Heart left ventricle (tissue), 16 donors: Measurements from ENCODE around the gene WNK3. TPM values are rescaled to one million over a fixed set of nuclear protein-coding genes. Genes with fewer than 3 reads are reported as not detected.
A peak's percentile ranks its signal among the peaks of the same experiment; 100 is the strongest.
"Not testable (repeated sequence)": the region's sequence is repeated elsewhere in the genome, so short reads cannot be mapped to it uniquely, and the experiment has no call there.

ENCODE experiments used
- ATAC-seq, 4 donors: fragments of 200-7000 bp; cut with Tn5 transposase; one replicate each; pipeline ENCODE4 v1.9.1; 2020 to 2022; ENCODE audit warnings: moderate library complexity in 4 of 4, mild to moderate bottlenecking in 3 of 4, moderate number of reproducible peaks in 1 of 4
- DNase-seq, 5 donors: peaks; one replicate each; pipeline ENCODE4 v3.0.0-alpha.2; 2020
- H3K27ac ChIP-seq, 12 donors: fragments of 200-600 bp; sonication (generic) in 4 of 12; one replicate each; pipeline versions ENCODE4 v1.5.0 to v1.8.0; 2016 to 2022; ENCODE audit warnings: mild to moderate bottlenecking in 2 of 12
- H3K27me3 ChIP-seq, 9 donors: fragments of 200-600 bp; sonication (generic) in 2 of 9; one replicate each; pipeline versions ENCODE4 v1.5.1 to v1.8.0; 2016 to 2022; ENCODE audit warnings: mild to moderate bottlenecking in 3 of 9
- H3K36me3 ChIP-seq, 9 donors: fragments of 200-600 bp; sonication (generic) in 2 of 9; one replicate each; pipeline versions ENCODE4 v1.5.0 to v1.8.0; 2018 to 2022; ENCODE audit warnings: mild to moderate bottlenecking in 2 of 9
- H3K4me1 ChIP-seq, 12 donors: fragments of 200-600 bp; sonication (generic) in 4 of 12; one replicate each; pipeline versions ENCODE4 v1.5.0 to v1.8.0; 2016 to 2022; ENCODE audit warnings: mild to moderate bottlenecking in 3 of 12
- H3K4me3 ChIP-seq, 12 donors: fragments of 200-600 bp; sonication (generic) in 4 of 12; one replicate each; pipeline versions ENCODE4 v1.5.0 to v1.8.0; 2017 to 2022; ENCODE audit warnings: mild to moderate bottlenecking in 9 of 12, moderate library complexity in 4 of 12
- H3K9me3 ChIP-seq, 12 donors: fragments of 200-600 bp; sonication (generic) in 4 of 12; one replicate each; pipeline versions ENCODE4 v1.5.0 to v1.8.0; 2016 to 2022; ENCODE audit warnings: mild to moderate bottlenecking in 1 of 12
- CTCF ChIP-seq, 12 donors: fragments of 200-600 bp; sonication (generic) in 4 of 12; IDR thresholded peaks; one replicate each; pipeline versions ENCODE4 v1.5.0 to v1.8.0; 2018 to 2022; ENCODE audit warnings: antibody characterized with exemption in 12 of 12, mild to moderate bottlenecking in 5 of 12
- POLR2A ChIP-seq, 2 donors: fragments of 450-650 bp; IDR thresholded peaks; one replicate each; pipeline ENCODE4 v1.6.1; 2017; ENCODE audit warnings: antibody characterized with exemption in 2 of 2, mild to moderate bottlenecking in 2 of 2, moderate library complexity in 2 of 2
- WGBS, 4 donors: extraction: QIAGEN DNeasy Blood & Tissue Kit in 2 of 4; methylation state at CpG; one replicate each; pipeline versions ENCODE4 v1.1.5 to v1.1.7; 2013 to 2018; 5-methylcytosine and 5-hydroxymethylcytosine counted together
- intact Hi-C, 10 donors: fragments of 100-400 bp; cut with DNase I; formaldehyde crosslinking; loops; one replicate each; pipeline versions ENCODE4 v1.11.1 to v1.14.2; 2022
- long read RNA-seq, 3 donors: library from polyadenylated mRNA; unstranded; transcript quantifications; one replicate each; pipeline ENCODE4 v2.0.0, GENCODE V29; 2020 to 2021
- polyA plus RNA-seq, 2 donors: library from polyadenylated mRNA; stranded (reverse); fragments of 200-250 nt; gene quantifications; one replicate each; pipeline ENCODE4 v1.2.3, GENCODE V29; 2013
- total RNA-seq, 9 donors: library from RNA; depleted of rRNA in 2 of 9; stranded (reverse); fragments of >200 nt in 2 of 9; fragmentation: NEBNext Ultra II Directional in 3 of 9; extraction: Animal tissue kit (Norgen Biotek cat#: 25700) in 3 of 9; gene quantifications; one replicate each; pipeline versions ENCODE4 v1.1.0 to v1.2.4, GENCODE V29; 2016 to 2023
- donor health status: ischemic (EF 13 %, LVEDD 7.1; RV severe dilation, severe dysfunction).
- donor health status: healthy with polysubstance abuse.
- donor health status: DM: no; HTN: yes; CAD: no.
- donor health status: DM: no; HTN: no; CAD: no.
- donor health status: ischemic (EF 25% LVEDD 6.9; RV normal size, moderate dysfunction).
- donor health status: ischemic (EF 25% LVEDD 5.7; RV mildly dilated, moderate dysfunction).
- donor health status: healthy.
- donor health status: DM: yes; HTN: yes; CAD: no.
- donor health status: ischemic (EF 35%, LVEDD 5.7; RV mildly dilated, moderate dysfunction).
- donor health status: nonischemic (EF 11% LVEDD 7.7; RV severe dilation, severe dysfunction).
- donor health status: DM: yes; HTN: yes; CAD: no.
- donor health status: PGD.
- donor health status: ischemic (EF 29% LVEDD 5.4; RV normal size, mild dysfunction).
- donor health status: nonischemic (EF 23%, LVEDD 6.1; RV moderate dilation, normal function).

Gene WNK3
- total RNA-seq (1 to 10 TPM in 3 of 9 donors, under 1 TPM in 6; 0.43 to 2.1 (median 0.67) TPM), polyA plus RNA-seq (under 1 TPM; 0.19 to 0.78 TPM)
- long read RNA-seq, donor 1: 0 reads
- long read RNA-seq, donor 2: 0 reads
- long read RNA-seq, donor 3: 0 reads

GRCh38 chrX:54357414-54358377, at the start of gene WNK3:
TSS of gene WNK3 (minus strand) at chrX:54358046.
- WGBS, 4 donors: 1 to 49% (median 21%) methylated on average over 84 to 88 of the region's 88 CpGs
- H3K4me1 ChIP-seq: peaks cover 0 to 11% (median 0%) of the 10 kb centered on the region in 12 donors
- peak within 1 kb of the TSS; percentile 7 to 69 (median 52) for H3K4me3 ChIP-seq
- TF ChIP-seq POLR2A (IDR thresholded peaks at IDR 0.05) (no peak), CTCF (IDR thresholded peaks at IDR 0.05) (no peak)
- peaks cover 0 to 6% (median 0%) of the 10 kb centered on the region in 12 donors for H3K9me3 ChIP-seq
- ATAC-seq (peak; percentile 75 to 96 (median 90)), DNase-seq (peak; percentile 69 to 81 (median 76))
- intact Hi-C loops: no loop called here
- no peaks in the 10 kb centered on the region for H3K36me3 ChIP-seq
- H3K27ac ChIP-seq: peak within 1 kb of the TSS in 5 of 12 donors; percentile 19 to 68 (median 37)
- H3K27me3 ChIP-seq: peaks cover 0 to 50% (median 0%) of the 10 kb centered on the region in 9 donors

DNA sequence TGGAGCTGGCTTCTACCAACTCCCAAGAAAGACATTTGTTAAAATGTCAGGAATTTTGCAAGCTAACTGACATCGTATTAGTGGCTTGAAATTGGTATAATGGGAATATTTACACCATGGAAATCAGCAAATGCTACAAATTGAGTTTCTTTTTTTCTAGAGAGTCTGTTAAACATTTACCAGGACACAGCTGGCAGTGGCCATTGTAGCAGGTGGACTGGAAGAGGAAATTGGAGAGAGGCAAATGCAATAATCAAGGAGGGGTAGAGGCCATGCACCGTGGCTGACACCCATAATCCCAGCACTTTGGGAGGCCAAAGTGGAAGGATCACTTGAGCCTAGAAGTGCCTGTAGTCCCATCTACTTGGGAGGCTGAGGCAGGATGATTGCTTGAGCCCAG, 49.4 kb upstream of the WNK3 start:
- intact Hi-C loops: no loop called here
- ATAC-seq (no peak), DNase-seq (no peak)
- Histone ChIP-seq H3K4me3 (no peak overlapping the region), H3K4me1 (no peaks in the 10 kb centered on the region), H3K27ac (no peak overlapping the region), H3K36me3 (no peaks in the 10 kb centered on the region), H3K27me3 (peaks cover 0 to 11% (median 0%) of the 10 kb centered on the region in 9 donors), H3K9me3 (no peaks in the 10 kb centered on the region)
- TF ChIP-seq CTCF (IDR thresholded peaks at IDR 0.05) (no peak), POLR2A (IDR thresholded peaks at IDR 0.05) (no peak)
- WGBS, 4 donors: 68 to 71% (median 69%) methylated on average over 2 of the region's 2 CpGs

- H3K4me1 ChIP-seq: no peaks in the 10 kb centered on the region
- 81 to 95% (median 92%) methylated on average over 1 of the region's 1 CpG for WGBS, 4 donors
- DNase-seq (no peak), ATAC-seq (no peak)
- intact Hi-C loops: no loop called here
- TF ChIP-seq CTCF (IDR thresholded peaks at IDR 0.05): no peak
- TF ChIP-seq POLR2A (IDR thresholded peaks at IDR 0.05): no peak
- no peaks in the 10 kb centered on the region for H3K9me3 ChIP-seq
- no peaks in the 10 kb centered on the region for H3K36me3 ChIP-seq
- no peak overlapping the region for H3K4me3 ChIP-seq
- H3K27me3 ChIP-seq: peaks cover 0 to 3% (median 0%) of the 10 kb centered on the region in 9 donors
- no peak overlapping the region for H3K27ac ChIP-seq
Measured at GRCh38 chrX:54397113-54397512, 39.3 kb upstream of the WNK3 start.

GRCh38 chrX:54386314-54386713, 28.5 kb upstream of the WNK3 start:
- TF ChIP-seq CTCF (IDR thresholded peaks at IDR 0.05): no peak
- TF ChIP-seq POLR2A (IDR thresholded peaks at IDR 0.05): no peak
- no peaks in the 10 kb centered on the region for H3K36me3 ChIP-seq
- no peak for ATAC-seq
- H3K27me3 ChIP-seq: no peaks in the 10 kb centered on the region
- no peaks in the 10 kb centered on the region for H3K4me1 ChIP-seq
- H3K9me3 ChIP-seq: no peaks in the 10 kb centered on the region
- H3K4me3 ChIP-seq: no peak overlapping the region
- no peak for DNase-seq
- H3K27ac ChIP-seq: no peak overlapping the region
- intact Hi-C loops: no loop called here
- 33 to 82% (median 63%) methylated on average over 1 of the region's 1 CpG for WGBS, 4 donors

DNA sequence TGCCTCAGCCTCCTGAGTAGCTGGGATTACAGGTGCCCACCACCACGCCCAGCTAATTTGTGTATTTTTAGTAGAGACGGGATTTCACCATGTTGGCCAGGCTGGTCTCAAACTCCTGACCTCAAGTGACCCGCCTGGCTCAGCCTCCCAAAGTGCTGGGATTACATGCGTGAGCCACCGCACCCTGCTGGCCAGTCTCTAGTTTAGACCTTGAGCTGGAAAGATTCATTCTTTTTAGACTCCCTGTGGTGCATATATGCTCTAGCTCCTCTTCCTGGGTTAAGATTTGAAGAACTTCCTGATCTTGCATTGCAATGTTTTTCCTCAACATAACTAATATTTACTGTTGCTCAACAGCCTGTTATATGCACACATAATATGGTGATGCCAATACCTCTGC, 26.8 kb upstream of the WNK3 start:
- whole genome bisulfite sequencing, 4 donors: 66 to 89% (median 79%) methylated on average over 5 of the region's 5 CpGs
- H3K4me1 ChIP-seq, H3K9me3 ChIP-seq, intact Hi-C loops, H3K27ac ChIP-seq, H3K36me3 ChIP-seq, DNase-seq, ATAC-seq, H3K27me3 ChIP-seq, H3K4me3 ChIP-seq: not testable (repeated sequence)
